Choroid plexus epithelial cell (primary cell): Measurements from ENCODE around the gene IL1RAPL1.
"Not testable (repeated sequence)": the region's sequence is repeated elsewhere in the genome, so short reads cannot be mapped to it uniquely, and the experiment has no call there.

ENCODE experiments used
- DNase-seq: peaks from one replicate; pipeline ENCODE4 v3.0.0-alpha.2; 2010; ENCODE audit warnings: low read depth
- H3K4me3 ChIP-seq: 2 replicates; pipeline ENCODE4 v1.5.1; 2011; ENCODE audit warnings: low read depth, mild to moderate bottlenecking, control low read depth, low read length, moderate library complexity
- TF ChIP-seq, protein P1 (sequence below): conservative IDR thresholded peaks from 2 replicates; pipeline ENCODE4 v1.5.1; 2011; ENCODE audit warnings: low read depth, mild to moderate bottlenecking, control low read depth, inconsistent platforms, low read length, moderate library complexity

IL1RAPL1 gene

DNA sequence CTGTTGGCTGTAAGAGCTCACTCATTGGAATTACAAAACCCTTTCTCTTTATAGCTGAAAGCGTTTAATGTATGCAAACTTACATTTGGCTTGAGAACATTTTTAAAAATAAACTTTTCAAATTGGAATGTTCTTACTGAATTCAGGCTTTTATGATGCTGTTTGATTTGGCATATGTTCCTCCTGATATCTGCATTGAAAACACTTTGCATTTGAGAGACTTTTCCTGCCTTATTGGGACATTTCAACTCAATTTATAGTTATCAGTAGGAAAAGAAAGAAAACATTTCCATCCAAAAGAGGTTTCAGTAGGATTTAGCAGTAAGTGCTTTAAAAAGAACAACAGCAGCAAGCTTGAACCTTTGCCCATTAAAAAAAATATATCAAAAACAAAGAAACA, 520.0 kb downstream of the IL1RAPL1 start:
- no peak overlapping the region for H3K4me3 ChIP-seq
- TF ChIP-seq, protein P1, sequence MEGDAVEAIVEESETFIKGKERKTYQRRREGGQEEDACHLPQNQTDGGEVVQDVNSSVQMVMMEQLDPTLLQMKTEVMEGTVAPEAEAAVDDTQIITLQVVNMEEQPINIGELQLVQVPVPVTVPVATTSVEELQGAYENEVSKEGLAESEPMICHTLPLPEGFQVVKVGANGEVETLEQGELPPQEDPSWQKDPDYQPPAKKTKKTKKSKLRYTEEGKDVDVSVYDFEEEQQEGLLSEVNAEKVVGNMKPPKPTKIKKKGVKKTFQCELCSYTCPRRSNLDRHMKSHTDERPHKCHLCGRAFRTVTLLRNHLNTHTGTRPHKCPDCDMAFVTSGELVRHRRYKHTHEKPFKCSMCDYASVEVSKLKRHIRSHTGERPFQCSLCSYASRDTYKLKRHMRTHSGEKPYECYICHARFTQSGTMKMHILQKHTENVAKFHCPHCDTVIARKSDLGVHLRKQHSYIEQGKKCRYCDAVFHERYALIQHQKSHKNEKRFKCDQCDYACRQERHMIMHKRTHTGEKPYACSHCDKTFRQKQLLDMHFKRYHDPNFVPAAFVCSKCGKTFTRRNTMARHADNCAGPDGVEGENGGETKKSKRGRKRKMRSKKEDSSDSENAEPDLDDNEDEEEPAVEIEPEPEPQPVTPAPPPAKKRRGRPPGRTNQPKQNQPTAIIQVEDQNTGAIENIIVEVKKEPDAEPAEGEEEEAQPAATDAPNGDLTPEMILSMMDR = no peak
- no peak for DNase-seq

DNA sequence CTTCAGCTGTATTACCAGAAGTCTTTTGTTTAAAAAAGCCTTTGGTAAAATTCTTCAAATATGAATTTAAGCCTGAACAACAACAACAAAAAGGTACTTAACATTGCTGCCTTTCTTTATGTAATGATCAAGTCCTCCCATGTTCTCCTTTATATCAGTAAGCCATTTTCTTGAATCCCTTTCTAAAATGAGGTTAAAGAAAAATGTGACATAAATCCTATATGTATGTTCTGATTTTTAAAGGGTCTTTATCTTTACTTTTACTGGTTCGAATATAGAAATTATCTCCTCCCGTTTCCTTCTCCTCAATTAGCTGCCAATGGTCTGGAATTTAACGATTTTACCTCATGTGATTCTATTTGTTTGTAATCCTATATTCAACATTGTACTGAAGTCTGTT, 522.8 kb downstream of the IL1RAPL1 start:
- no peak for DNase-seq
- no peak overlapping the region for H3K4me3 ChIP-seq
- TF ChIP-seq, protein P1 = no peak

- TF ChIP-seq, protein P1 = no peak
- DNase-seq = no peak
- H3K4me3 ChIP-seq = no peak overlapping the region
Observed at GRCh38 chrX:29113221-29113620, 526.0 kb downstream of the IL1RAPL1 start.

DNA sequence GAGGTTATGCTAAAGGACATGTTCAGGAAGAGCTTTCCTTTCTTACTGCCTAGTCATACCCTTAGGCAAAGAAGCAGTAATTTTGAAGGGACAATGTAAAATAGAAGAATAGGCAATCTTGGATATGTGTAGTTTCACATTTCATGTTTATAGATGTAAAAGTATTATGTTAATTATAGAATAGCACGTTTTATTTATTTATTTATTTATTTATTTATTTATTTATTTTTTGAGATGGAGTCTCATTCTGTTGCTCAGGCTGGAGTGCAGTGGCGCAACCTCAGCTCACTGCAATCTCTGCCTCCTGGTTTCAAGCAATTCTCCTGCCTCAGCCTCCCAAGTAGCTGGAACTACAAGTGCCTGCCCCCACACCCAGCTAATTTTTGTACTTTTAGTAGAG, 535.6 kb downstream of the IL1RAPL1 start:
- DNase-seq, H3K4me3 ChIP-seq: not testable (repeated sequence)

DNA sequence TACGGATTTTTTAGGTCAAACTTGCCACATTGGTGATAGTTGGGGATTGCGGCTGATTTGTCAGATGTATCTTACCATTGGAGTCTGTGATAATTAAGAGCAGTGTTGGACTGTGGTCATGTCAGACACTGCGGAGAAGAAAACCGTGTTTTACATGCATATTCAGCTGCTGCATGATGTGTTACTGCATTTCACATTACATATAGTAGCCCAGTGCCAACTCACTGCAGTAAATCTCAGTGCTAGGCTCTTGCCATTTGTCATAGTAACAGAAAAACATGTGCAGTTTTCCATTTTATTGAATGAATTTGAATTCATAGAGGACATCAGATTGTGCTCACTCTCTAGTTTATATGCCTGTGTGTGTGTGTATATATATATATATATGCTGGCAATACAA, 543.7 kb downstream of the IL1RAPL1 start:
- TF ChIP-seq, protein P1 = no peak
- DNase-seq = no peak
- H3K4me3 ChIP-seq = no peak overlapping the region

DNA sequence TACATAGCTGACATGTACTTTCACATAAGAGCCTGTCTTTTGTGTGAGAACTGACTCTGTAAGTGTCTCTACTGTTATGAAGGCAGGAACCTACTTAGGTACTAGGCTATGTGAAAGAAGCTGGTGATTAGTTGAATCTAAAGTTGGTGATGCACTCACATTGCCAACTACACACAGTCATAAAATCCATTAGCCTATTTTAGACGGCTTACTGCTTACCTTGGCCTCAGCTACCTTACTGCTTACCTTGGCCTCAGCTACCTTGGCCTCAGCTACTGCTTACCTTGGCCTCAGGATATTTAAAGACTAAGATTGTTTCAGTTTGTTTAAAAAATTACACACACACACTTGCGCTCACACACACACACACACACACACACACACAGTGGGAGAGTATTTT, 549.7 kb downstream of the IL1RAPL1 start:
- no peak overlapping the region for H3K4me3 ChIP-seq
- TF ChIP-seq, protein P1 = no peak

GRCh38 chrX:29138003-29138402, 550.8 kb downstream of the IL1RAPL1 start:
- H3K4me3 ChIP-seq = no peak overlapping the region
- TF ChIP-seq, protein P1 = no peak
- no peak for DNase-seq

More for the DNA sequence above, 549.7 kb downstream of the IL1RAPL1 start:
- DNase-seq = no peak

GRCh38 chrX:29143356-29143755, 556.1 kb downstream of the IL1RAPL1 start:
- TF ChIP-seq, protein P1 = no peak
- no peak overlapping the region for H3K4me3 ChIP-seq
- DNase-seq = peak; percentile 38
